GM12878 (cell line): Measurements from ENCODE around the gene JOSD2. TPM values are rescaled to one million over a fixed set of nuclear protein-coding genes. Genes with fewer than 3 reads are reported as not detected.

Experiments
- ASH2L ChIP-seq: fragments of 300-600, 200-600 bp; sonication (generic); IDR thresholded peaks from 2 replicates; pipeline ENCODE4 v1.6.1; 2017; ENCODE audit warnings: low read depth, mild to moderate bottlenecking, borderline replicate concordance
- BACH1 ChIP-seq: fragments of 450-650 bp; IDR thresholded peaks from 2 replicates; pipeline ENCODE4 v1.6.1; 2017; ENCODE audit warnings: mild to moderate bottlenecking, borderline replicate concordance
- BCL11A ChIP-seq: IDR thresholded peaks from 2 replicates; pipeline ENCODE4 v1.6.1; 2011; ENCODE audit warnings: low read depth, low read length
- BMI1 ChIP-seq: fragments of 450-650 bp; IDR thresholded peaks from 2 replicates; pipeline ENCODE4 v1.6.1; 2016; ENCODE audit warnings: mild to moderate bottlenecking, moderate library complexity, borderline replicate concordance
- CEBPB ChIP-seq, 2 experiments: fragments of 150-350 bp in 1 of 2; IDR thresholded peaks; 2 replicates each; pipeline ENCODE4 v1.6.1; 2012 to 2014; ENCODE audit warnings: low read depth in 2 of 2, low read length in 2 of 2, borderline replicate concordance in 1 of 2, inconsistent platforms in 1 of 2
- CTCF ChIP-seq, 3 experiments: IDR thresholded peaks in 2 of 3; conservative IDR thresholded peaks in 1 of 3; 2 replicates each; pipeline ENCODE4 v1.5.1; 2011; ENCODE audit warnings: low read depth in 3 of 3, low read length in 3 of 3, mild to moderate bottlenecking in 3 of 3, control low read depth in 2 of 3, moderate library complexity in 2 of 3, inconsistent platforms in 1 of 3, mixed read lengths in 1 of 3; ENCODE audit not compliant: control insufficient read depth in 2 of 3, insufficient read depth in 1 of 3; ENCODE audit errors: extremely low read depth in 1 of 3
- EGR1 ChIP-seq, 2 experiments: IDR thresholded peaks; 1 replicate in 1 of 2; 2 replicates in 1 of 2; pipeline ENCODE4 v1.6.1; 2011 to 2012; ENCODE audit warnings: low read depth in 2 of 2, low read length in 2 of 2, borderline replicate concordance in 1 of 2, mild to moderate bottlenecking in 1 of 2, moderate library complexity in 1 of 2
- HDGF ChIP-seq: fragments of 450-650 bp; IDR thresholded peaks from 2 replicates; pipeline ENCODE4 v1.6.1; 2016; ENCODE audit warnings: antibody characterized with exemption
- IKZF2 ChIP-seq, 2 experiments: fragments of 450-650 bp; IDR thresholded peaks; 2 replicates each; pipeline ENCODE4 v1.6.1; 2017; ENCODE audit warnings: mild to moderate bottlenecking in 2 of 2, moderate library complexity in 2 of 2
- MEF2B ChIP-seq: fragments of 450-650 bp; IDR thresholded peaks from 2 replicates; pipeline ENCODE4 v1.6.1; 2018; ENCODE audit warnings: mild to moderate bottlenecking, moderate library complexity; ENCODE audit not compliant: partially characterized antibody, poor library complexity, severe bottlenecking
- MYC ChIP-seq: IDR thresholded peaks from 2 replicates; pipeline ENCODE4 v1.6.1; 2011; ENCODE audit warnings: mild to moderate bottlenecking, low read length, moderate library complexity, inconsistent platforms; ENCODE audit not compliant: insufficient read depth, insufficient replicate concordance, insufficient read length, severe bottlenecking
- POLR2AphosphoS5 ChIP-seq: IDR thresholded peaks from 2 replicates; pipeline ENCODE4 v1.6.1; 2011; ENCODE audit warnings: mild to moderate bottlenecking, low read length, inconsistent platforms
- RCOR1 ChIP-seq: conservative IDR thresholded peaks from 2 replicates; pipeline ENCODE4 v1.6.1; 2012; ENCODE audit warnings: low read depth, low read length, improper control_type of control experiment
- SKIL ChIP-seq: fragments of 450-650 bp; IDR thresholded peaks from 2 replicates; pipeline ENCODE4 v1.6.1; 2017; ENCODE audit warnings: mild to moderate bottlenecking, low read depth, inconsistent platforms; ENCODE audit not compliant: poor library complexity, severe bottlenecking
- SMC3 ChIP-seq: IDR thresholded peaks from 2 replicates; pipeline ENCODE4 v1.6.1; 2011; ENCODE audit warnings: low read length, improper control_type of control experiment, borderline replicate concordance
- SP1 ChIP-seq: IDR thresholded peaks from one replicate; pipeline ENCODE4 v1.6.1; 2011; ENCODE audit warnings: low read depth, low read length
- SUPT20H ChIP-seq: IDR thresholded peaks from 2 replicates; pipeline ENCODE4 v1.6.1; 2011; ENCODE audit warnings: low read depth, mild to moderate bottlenecking, low read length, moderate library complexity, borderline replicate concordance; ENCODE audit not compliant: control insufficient read depth
- polyA plus RNA-seq, 11 experiments: library from polyadenylated mRNA; depleted of rRNA in 4 of 11; unstranded in 6 of 11; stranded (reverse) in 5 of 11; fragments of >200 nt; fragmentation: Nextera tagmentation in 4 of 11; fragmentation: Illumina TruSeq in 1 of 11; extraction: Ambion mirVana in 4 of 11; extraction: Trizol in 1 of 11; gene quantifications; 1 replicate in 1 of 11; 2 replicates in 10 of 11; pipeline versions ENCODE4 v1.2.1 to v1.2.3, GENCODE V29; 2011 to 2016; ENCODE audit warnings: inconsistent platforms in 2 of 11, missing spikeins in 2 of 11, low read depth in 1 of 11
- total RNA-seq, 4 experiments: library from RNA; depleted of rRNA in 3 of 4; stranded (reverse); fragments of >200 nt in 3 of 4; fragmentation: Illumina TruSeq in 1 of 4; extraction: Trizol in 1 of 4; gene quantifications; 2 replicates each; pipeline versions ENCODE4 v1.2.1 to v1.2.3, GENCODE V29; 2013 to 2021
- TF ChIP-seq, protein P1 (sequence below): IDR thresholded peaks from 2 replicates; pipeline ENCODE4 v1.6.1; 2011; ENCODE audit warnings: low read depth, mild to moderate bottlenecking, low read length, moderate library complexity, borderline replicate concordance; ENCODE audit errors: extremely low read depth
- TF ChIP-seq, protein P2 (sequence below): IDR thresholded peaks from 2 replicates; pipeline ENCODE4 v1.6.1; 2012; ENCODE audit warnings: low read depth, low read length, improper control_type of control experiment
- TF ChIP-seq, protein P3 (sequence below): fragments of 450-650 bp; IDR thresholded peaks from 2 replicates; pipeline ENCODE4 v1.6.1; 2017; ENCODE audit warnings: antibody characterized with exemption, mild to moderate bottlenecking, moderate library complexity

Gene JOSD2
- total and polyA plus RNA-seq, 10 of the 15 experiments (the other 5 are each of a cell fraction or from before 2014, with no cell fraction given) = 0.91 to 26.7 (median 13.0) TPM

DNA sequence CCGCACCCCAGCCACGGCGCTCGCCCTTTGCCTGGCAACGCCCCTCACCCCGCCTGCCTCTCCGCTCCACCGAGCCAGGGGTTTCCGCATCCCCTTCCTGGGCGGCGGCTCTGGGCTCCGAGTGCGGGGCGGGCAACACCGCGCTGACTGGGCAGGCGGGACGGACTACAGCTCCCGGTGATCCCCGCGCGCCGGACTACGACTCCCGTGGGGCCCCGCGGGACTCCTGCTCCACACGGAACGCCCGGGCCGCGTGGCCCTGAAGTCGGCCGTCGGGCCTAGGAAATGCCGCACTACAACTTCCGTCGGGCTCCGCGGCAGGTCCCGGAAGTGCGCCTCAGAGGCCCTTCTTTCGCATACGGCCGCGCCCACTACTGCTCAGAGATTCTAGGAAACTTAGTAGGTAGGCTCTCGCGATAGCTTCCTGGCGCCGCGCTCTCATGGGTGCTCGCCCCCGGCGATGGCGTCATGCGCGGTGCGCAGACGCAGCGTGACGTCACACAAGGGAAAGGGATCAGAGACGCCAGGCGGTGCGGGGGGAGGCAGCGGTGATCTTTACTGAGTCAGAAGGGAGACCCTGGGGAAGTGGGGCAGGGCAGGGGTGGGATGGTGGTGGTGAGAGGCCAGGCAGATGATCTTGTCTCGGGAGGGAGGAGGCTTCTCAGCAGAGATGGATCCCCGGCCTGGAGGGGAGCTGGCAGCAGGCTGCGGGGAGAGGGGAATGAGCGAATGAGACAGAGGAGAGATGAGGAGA, at the start of gene JOSD2 (continued):
- no peak for TF ChIP-seq CTCF (IDR thresholded peaks at IDR 0.05 in 2 of 3, conservative IDR thresholded peaks at IDR 0.05 in 1 of 3; ENCODE audit: control insufficient read depth in 2 of 3, extremely low read depth in 1 of 3, insufficient read depth in 1 of 3, low read depth in 3 of 3, low read length in 3 of 3)
- no peak for TF ChIP-seq CEBPB (IDR thresholded peaks at IDR 0.05; ENCODE audit: borderline replicate concordance in 1 of 2, low read depth in 2 of 2, low read length in 2 of 2)
- no peak; a peak in 2 of 3 replicates for TF ChIP-seq EGR1 (IDR thresholded peaks at IDR 0.05; ENCODE audit: borderline replicate concordance in 1 of 2, low read depth in 2 of 2, low read length in 2 of 2)
- peak; percentile 48; the same call in 1 of the 2 replicates for TF ChIP-seq HDGF
- no peak for TF ChIP-seq ASH2L
- TF ChIP-seq RCOR1 = peak; percentile 97; the same call in 1 of the 2 replicates
- no peak; the same call in 1 of the 2 replicates for TF ChIP-seq POLR2AphosphoS5
- TF ChIP-seq SP1 = peak; percentile 58
- TF ChIP-seq IKZF2 (IDR thresholded peaks at IDR 0.05) = peak in 1 of 2 experiments; percentile 14; a peak in 2 of 4 replicates
- TF ChIP-seq SMC3 = no peak
- TF ChIP-seq, protein P1, sequence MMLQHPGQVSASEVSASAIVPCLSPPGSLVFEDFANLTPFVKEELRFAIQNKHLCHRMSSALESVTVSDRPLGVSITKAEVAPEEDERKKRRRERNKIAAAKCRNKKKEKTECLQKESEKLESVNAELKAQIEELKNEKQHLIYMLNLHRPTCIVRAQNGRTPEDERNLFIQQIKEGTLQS = peak; percentile 46; the same call in 1 of the 2 replicates
- no peak for TF ChIP-seq SUPT20H
- no peak for TF ChIP-seq BMI1
- TF ChIP-seq MEF2B = no peak
- TF ChIP-seq, protein P2, sequence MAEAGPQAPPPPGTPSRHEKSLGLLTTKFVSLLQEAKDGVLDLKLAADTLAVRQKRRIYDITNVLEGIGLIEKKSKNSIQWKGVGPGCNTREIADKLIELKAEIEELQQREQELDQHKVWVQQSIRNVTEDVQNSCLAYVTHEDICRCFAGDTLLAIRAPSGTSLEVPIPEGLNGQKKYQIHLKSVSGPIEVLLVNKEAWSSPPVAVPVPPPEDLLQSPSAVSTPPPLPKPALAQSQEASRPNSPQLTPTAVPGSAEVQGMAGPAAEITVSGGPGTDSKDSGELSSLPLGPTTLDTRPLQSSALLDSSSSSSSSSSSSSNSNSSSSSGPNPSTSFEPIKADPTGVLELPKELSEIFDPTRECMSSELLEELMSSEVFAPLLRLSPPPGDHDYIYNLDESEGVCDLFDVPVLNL = peak; percentile 60; the same call in 1 of the 2 replicates
- no peak for TF ChIP-seq BCL11A
- TF ChIP-seq SKIL = no peak
- TF ChIP-seq MYC = peak; percentile 79
- peak; percentile 20; the same call in 1 of the 2 replicates for TF ChIP-seq BACH1
- TF ChIP-seq, protein P3, sequence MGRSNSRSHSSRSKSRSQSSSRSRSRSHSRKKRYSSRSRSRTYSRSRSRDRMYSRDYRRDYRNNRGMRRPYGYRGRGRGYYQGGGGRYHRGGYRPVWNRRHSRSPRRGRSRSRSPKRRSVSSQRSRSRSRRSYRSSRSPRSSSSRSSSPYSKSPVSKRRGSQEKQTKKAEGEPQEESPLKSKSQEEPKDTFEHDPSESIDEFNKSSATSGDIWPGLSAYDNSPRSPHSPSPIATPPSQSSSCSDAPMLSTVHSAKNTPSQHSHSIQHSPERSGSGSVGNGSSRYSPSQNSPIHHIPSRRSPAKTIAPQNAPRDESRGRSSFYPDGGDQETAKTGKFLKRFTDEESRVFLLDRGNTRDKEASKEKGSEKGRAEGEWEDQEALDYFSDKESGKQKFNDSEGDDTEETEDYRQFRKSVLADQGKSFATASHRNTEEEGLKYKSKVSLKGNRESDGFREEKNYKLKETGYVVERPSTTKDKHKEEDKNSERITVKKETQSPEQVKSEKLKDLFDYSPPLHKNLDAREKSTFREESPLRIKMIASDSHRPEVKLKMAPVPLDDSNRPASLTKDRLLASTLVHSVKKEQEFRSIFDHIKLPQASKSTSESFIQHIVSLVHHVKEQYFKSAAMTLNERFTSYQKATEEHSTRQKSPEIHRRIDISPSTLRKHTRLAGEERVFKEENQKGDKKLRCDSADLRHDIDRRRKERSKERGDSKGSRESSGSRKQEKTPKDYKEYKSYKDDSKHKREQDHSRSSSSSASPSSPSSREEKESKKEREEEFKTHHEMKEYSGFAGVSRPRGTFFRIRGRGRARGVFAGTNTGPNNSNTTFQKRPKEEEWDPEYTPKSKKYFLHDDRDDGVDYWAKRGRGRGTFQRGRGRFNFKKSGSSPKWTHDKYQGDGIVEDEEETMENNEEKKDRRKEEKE = no peak
